Activated naive CD4-positive, alpha-beta T cell (primary cell): ENCODE data around the gene C19orf38.
"Not testable (repeated sequence)": the region's sequence is repeated elsewhere in the genome, so short reads cannot be mapped to it uniquely, and the experiment has no call there.

Experiments used
- DNase-seq, 4 experiments: peaks; one replicate each; lab custom pipeline; 2025; lab: John Stamatoyannopoulos, UW

The C19orf38 gene

DNA sequence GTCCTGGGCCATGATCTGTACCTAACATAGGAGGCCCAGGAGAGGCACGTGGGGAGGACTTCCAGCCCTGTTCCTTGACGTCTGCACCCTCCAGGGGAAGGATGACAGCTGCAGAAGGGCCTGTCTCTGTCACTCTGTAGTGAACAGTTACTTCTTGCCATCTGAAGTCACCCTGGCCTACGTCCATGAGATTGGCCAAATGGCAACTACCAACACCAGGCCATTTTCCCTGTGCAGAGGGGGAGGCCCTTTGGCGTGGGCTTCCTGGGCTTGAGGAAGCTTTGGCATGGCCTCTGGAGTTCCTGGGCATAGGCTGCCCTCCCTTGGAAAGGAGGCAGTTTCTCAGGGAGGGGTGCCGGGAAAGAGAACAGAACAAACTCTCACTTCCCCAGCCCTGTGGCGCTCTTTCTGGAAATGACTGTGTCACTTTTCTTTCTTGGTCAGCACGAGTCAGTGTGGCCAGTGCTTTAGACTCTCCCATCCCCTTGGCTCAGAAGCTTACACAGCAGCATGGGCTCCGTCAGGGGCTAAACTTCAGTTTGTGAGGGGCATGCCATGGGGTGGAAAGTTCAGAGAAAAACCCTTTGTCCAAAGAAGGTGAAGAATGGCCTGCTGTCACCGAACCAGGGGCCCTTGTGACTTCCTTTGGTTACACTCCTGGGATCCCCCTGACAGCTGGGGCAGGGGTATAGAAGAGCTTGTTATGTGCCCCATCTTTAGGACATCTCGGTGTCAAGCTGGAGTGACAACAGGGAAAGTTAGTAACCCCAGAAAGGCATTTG is 28.4 kb downstream of the C19orf38 start:
- no peak for DNase-seq

DNA sequence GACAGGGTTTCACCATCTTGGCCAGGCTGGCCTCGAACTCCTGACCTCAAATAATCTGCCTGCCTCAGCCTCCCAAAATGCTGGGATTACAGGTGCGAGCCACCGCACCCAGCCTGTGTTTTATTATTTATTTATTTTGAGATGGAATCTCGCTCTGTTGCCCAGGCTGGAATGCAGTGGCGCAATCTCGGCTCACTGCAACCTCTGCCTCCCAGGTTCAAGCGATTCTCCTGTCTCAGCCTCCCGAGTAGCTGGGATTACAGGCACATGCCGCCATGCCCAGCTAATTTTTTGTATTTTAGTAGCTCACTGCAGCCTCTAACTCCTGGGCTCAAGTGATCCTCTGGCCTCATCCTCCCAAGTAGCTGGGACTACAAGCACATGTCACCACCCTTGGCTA is 29.4 kb downstream of the C19orf38 start:
- DNase-seq, result not testable (repeated sequence)

DNA sequence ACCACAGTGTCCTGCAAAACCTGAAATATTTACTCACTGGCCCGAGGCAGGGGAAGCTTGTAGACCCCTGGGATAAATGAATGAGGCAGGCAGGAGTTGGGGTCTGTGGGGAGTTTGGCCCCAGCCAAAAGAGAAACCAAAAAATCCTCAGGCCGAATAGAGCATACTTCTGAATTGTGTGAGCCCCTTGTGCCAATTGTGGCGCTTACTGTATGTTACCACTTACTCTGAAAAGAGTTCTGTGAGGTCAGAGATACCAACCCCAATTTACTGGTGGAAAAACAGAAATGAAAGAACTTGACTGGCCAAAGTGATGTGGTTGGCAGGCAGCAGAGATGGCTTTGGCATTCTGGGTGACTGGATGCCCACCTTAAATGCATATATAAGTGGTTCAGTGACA is 30.0 kb downstream of the C19orf38 start:
- no peak for DNase-seq

DNA sequence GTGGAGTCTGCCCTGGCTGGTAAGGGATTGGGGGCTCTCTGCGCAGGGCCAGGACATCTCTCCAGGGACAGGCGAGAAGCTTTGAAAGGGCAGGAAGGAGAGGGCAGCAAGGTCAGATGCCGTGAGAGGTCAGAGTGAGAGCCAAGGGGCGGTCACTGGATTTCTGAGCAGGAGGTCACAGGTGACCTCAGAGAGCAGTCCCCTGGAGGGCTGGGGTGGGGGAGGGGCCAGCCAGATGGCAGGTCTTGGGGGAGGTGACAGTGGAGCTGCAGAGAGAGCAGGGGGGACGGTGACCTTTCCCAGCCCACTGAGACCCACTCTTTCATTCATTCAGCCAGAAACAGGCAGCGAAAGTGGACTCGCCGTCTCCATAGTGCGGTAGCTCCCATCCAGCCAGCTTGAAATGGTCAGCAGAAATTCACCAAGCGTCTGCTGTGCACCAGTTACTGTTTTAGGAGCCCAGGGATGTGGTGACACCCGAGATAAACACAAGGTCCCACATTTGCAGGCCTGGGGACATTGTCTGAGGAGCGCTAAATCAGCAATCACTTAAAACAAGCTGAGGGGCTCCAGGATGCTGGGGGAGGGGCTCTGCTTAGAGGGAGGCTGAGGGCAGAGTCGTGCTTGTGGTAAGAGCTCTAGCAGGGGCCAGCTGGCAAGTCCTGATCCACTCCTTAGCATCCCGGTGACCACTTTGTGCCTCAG is 33.3 kb downstream of the C19orf38 start:
- no peak for DNase-seq

DNA sequence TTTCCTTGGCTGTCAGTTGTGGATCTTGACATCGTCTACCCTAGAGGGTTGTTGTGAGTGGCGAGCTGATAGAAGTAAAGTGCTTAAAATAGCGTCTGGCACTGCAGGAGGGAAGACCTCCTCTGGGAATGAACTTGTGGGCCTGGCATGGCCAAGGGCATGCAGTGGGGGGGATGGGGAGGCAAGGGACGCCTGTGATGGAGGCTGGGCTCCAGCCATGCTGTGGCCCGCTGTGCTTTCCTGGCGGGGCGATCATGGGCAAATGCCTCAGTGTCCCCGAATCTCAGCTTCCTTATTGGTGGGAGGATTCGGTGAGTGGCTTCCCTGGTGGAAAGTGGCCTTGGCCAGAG is 33.9 kb downstream of the C19orf38 start:
- DNase-seq, result no peak

DNA sequence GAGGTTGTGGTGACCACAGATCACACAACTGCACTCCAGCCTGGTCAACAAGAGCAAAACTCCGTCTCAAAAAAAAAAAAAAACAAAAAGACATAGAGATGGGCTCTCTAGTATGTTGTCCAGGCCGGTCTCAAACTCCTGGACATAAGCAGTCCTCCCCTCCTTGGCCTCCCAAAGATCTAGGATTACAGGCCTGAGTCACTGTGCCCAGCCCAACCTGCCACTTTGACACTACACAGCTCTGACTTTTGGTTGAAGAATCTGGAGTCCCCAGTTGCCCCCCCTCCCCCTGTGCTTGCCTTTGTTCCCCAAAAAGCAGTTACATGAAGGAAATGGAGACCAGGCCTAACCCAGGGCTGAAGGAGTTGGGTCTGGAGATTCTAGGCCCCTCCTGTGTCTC is 36.1 kb downstream of the C19orf38 start:
- DNase-seq, result no peak

DNA sequence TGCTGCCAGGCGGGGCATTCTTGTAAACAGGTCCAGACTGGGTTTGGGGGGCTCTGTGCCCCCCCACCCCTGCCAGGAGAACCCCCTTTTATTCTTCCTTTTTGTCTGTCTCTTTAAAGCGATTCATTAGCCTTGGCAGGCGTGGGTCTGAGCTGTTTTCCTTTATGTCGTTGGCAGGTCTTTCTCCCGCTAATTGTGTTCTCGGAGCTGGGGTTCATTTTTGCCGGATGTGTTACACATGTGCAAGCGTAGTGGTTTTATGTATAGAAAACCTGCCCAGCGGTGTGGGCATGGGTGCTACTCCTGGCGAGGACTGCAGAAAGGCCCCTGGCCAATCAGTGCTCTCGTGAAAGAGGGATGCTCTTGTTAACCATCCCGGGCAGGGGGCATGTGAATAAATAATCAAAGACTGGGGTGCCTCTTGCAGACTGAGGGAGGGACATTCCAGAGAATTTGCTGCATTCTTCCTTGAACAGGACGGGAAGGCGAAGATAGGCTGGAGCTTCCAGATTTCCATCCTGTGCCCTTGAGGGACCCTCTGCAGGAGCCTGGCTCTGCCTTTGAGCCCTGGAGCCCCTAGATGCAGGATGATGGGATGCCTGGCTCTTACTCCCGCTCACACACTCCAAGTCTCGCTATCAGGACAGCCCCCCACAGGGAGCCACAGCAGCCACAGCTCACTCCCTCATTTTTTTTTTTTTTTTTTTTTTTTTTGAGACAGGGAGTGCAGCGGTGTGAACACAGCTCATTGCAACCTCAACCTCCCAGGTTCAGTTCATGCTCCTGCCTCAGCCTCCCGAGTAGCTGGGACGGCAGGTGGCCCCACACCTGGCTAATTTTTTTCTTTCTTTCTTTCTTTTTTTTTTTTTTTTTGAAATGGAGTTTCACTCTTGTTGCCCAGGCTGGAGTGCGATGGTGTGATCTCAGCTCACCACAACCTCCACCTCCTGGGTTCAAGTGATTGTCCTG is 37.3 kb downstream of the C19orf38 start:
- DNase-seq, result no peak

DNA sequence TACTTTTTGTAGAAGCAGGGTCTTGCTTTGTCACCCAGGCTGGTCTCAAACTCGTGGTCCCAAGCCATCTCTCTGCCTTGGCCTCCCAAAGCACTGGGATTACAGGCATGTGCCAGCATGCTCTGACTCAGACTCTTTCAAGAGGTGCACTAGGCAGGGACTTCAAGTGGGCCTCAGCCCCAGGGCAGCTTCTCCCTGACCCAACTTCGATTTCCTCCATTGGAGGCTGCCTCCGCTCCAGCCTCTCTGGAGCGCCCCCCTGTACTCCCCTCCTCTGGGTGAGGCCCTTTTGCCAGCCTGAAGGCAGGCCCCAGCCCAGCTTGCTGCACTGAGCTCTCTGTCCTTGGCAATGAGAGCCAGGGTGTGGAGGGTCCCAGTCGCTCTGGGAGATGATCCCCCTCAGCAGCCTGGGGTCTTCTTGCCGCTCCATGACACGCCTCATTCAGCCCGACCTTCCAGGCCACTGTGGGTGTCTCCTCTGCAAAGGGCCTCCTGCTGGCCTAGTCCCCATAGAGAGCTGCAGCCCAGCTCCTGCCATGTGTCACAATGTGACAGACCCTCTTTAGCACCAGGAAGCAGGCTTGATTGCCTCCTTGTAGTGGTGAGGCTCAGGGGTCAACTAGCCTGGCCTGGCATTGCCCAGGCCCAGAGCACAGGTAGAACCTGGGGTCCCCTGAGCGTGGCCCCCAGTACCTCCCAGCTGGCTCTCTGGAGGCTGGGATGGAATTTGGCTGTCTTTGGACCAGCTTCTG is 39.6 kb downstream of the C19orf38 start:
- DNase-seq, result no peak

DNA sequence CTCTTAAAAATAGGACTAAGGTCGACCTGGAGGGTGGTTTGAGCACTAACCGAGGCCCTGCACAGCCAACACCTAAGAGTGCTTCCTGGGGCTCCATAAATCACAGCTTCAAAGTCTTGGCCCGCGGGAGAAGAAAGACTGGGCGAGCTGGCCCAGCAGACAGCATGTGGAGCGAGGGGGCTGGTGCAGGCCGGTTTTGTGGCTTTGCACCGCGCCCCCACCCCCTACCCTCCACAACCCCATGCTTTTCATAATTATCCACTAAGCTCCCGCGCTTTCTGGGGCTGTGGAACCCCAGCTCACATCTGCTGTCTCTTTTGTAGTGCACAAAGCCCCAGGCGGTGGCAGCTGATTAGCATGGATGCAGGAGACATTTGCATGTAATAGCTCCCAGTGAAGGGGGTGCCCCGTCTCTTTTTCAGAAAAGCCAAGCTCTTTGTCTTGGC is 40.2 kb downstream of the C19orf38 start:
- DNase-seq, result no peak

DNA sequence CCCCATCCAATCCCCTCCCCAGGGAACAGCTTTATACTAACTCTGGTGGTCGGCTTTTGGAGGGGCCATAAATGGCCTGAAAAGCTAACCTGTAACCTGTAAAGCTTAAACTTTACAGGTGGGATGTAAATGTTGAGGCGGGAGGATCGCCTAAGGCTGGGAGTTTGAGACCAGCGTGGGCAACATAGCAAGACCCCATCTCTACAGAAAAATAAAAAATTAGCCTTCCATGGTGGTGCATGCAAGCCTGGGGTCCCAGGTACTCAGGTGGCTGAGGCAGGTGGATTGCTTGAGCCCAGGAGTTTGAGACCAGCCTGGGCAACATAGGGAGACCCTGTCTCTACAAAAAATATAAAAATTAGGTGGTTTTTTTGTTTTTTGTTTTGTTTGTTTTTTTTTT is 41.7 kb downstream of the C19orf38 start:
- no peak for DNase-seq

DNA sequence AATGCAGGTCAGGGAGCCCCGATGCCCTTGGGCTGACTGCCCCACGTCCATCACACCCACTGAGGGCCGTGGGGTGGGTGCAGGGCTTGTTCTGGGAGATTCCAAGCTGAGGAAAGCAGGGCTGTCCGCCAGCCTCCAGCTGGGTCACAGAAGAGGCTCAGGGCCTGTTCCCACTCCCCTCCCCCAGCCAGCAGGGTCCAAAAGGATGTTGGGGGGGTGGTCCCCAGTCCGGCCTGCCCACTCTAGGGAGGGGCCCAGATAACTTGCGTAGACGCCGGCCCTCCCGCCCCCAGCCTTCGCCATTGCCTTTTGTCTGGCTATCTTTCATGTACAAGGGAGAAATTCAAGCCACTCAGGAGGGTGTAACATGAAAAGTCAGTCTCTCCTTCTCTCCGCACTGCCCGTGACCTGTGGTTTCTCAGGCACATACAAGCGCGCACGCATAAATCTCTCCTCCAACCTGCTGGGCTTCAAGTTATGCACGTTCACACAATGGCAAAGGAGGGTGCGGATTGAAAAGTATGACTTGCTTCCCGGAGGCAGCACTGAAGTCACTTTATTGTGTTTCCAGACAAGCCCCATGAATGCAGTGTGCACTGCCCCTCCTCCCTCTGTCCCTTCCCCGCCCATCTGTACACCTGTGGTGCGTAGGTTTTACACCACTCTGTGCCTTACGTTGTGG is 43.3 kb downstream of the C19orf38 start:
- no peak for DNase-seq

DNA sequence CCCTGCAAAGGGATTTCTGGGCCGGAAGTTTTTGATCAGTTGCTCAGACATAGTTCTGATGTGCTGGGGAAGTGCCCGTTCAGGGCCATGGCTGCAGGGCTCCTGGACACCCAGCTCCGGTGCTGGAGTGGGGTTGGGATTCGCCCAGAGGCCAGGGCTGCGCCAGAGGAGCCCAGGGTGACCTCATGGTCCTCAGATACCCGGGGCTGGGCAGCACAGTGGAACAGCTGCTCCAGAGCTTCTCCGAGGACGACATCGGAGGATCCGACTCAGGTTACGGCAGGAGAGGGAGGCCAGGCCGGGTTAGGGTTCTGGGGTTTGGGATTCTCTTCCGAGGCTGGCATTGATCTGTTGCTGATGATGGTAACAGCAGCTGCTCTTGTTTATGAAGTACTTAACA is 44.0 kb downstream of the C19orf38 start:
- no peak for DNase-seq

DNA sequence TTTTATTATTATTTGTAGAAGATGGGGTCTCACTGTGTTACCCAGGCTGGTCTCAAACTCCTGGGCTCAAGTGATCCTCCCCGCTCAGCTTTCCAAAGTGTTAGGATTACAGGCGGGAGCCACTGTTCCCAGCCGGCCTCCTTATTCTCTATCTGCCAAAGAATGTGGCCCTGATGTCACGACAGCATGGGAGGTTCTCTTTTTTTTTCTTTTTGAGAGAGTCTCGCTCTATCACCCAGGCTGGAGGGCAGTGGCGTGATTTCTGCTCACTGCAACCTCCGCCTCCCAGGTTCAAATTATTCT is 46.6 kb downstream of the C19orf38 start:
- no peak for DNase-seq

DNA sequence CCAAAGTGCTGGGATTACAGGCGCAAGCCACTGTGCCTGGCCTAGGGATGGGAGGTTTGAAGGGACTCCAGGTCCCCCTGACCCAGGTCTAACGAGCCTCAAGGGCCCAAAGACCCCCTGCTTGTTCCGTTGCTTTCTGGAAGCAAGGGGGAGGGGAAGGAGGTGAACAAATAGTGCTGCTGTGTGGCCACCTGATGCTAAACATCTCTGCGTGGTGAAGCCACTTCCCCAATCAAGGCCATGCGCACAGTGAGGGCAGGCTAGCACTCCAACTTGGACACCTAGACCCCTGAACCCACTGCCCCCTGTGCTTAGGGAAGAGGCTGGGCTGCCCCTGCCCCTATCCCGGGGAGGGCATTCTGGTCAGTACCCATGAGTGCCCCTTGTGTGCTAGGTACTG is 47.1 kb downstream of the C19orf38 start:
- DNase-seq, result no peak

DNA sequence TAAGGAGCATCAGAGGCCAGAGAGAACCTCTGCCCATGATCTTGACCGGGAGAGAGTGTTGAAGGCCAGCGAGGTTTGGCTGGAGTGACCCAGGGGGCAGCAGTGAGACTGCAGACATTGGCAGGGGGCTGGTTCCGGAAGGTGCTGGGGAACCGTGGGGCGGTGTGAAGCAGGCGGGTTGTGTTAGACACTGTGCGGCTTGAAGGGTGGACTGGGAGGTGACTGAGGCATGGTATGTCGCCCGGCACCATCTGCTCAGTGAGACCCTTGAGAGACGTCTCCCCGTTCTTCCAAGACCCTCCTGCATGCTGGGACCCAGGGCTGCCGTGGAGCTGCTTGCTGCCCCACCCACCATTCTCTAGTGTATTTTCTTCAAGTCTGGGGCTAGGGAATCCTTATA is 47.7 kb downstream of the C19orf38 start:
- no peak for DNase-seq

DNA sequence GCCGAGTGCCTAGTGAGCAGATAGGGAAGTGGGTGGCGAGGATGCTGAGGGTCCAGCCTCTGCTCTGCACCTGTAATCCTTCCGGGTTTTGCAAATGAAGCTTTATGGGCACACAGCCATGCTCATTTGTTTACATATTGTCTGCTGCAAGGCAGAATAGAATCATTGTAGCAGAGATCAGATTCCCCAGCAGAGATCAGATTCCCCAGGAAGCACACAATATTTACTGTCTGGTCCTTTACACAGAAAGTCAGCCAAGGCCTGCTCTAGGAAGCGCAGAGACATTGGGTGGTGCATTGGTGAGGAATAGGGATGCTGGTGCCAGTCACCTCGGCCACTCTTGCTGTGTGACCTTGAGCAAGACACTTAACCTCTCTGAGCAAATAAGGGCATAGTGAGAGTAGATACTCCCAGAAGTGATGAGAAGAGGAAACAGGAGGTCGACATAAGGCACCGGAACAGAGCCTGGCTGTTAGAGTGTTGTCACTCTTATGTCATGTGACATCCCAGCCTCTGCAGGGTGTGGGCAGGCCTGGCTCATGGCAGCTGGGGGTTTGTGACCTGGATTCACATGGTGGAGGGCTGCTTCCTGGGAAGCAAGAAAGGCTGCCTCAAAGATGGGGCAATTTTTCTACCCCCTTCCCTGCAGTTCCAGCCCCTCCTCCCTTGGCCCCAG is 48.8 kb downstream of the C19orf38 start:
- DNase-seq, result no peak

DNA sequence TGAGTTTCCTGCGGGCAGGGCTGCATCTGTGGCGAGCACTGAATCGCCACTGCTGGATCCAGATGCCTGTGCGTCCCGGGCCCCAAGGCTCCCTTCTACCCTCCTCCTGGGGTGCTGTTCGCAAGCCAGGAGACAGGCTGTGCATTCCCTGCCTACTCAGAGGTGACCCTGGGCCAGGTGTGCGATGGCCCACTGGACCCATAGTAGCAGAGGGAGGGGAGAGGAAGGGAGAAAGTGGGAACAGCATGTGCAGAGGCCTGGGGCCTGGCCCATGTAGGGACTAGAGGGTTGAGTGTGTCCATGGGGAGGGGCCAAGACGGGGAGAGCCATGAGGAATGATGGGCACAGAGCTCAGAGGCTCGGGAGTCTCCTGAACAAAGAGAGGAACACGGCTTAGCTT is 50.4 kb downstream of the C19orf38 start:
- DNase-seq, result no peak

DNA sequence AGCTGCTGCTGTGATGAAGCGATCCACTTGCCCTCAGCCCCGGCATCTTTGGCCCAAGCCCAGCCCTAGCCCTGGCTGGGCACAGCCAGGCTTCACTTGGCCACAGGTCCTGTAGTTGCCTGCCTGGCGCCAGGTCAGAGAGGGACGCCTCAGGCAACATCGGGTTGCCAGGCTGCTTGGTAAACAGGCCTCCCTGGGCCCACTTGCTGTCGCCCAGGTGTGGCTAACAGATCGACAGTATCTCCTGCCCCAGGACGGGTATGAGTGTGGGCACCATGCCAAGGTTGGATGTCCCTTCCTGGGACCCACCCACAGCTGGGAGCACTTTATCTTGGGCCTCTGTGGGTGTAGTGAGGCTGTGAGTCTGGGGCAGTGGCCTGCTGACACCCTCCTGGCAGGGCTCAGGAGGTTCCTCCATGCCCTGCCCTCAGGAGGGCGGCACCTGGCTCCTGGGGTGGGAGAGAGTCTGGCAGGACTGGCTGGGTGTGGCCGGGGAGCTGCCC is 51.0 kb downstream of the C19orf38 start:
- DNase-seq, result no peak

DNA sequence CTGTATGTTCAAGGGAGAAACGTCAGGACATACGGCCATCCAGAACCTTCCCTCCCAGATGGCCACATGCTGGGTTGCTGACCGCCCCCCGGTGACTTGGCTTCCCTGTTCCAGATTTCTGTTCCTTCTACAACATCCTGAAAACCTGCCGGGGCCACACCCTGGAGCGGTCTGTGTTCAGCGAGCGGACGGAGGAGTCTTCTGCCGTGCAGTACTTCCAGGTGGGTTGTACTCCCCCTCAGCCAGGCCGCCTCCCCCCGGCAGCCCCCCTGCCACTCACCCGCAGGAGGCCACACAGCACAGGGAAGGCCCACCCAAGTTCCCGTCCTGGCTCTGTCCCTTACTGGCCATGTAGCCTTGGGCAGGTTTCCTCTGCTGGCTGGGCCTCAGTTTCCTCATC is 59.7 kb downstream of the C19orf38 start:
- DNase-seq, result no peak

DNA sequence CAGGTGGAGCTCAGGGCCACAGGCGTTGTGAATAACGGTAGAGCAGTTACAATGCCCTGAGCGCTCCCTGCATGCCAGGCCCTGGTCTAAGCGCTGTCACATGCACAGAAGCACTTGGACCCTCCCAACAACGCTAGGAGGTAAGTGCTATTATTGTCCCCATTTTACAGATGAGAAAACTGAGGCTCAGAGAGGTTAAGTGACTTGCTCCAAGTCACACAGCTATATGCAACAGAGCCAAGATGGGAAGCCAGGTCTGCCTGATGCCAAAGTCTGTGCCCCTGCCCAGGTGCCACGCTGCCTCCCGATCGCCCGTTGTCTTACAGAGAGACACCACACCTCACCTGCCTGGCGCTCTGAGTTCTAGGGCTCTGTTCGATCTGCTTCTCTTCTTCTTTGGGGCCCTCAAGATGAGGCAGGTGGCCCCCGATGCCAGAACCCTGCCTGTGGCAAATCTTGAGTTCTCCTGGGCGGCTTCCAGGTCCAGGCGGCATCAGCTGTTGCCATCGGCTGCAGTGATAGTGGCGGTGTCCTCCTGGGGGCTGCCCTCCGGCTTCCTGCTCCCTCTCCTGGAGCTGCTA is 60.3 kb downstream of the C19orf38 start:
- DNase-seq, result no peak
